ENCODE measurements around the gene SUPT4H1.
"Not testable (repeated sequence)": the region's sequence is repeated elsewhere in the genome, so short reads cannot be mapped to it uniquely, and the experiment has no call there.

SUPT4H1 gene

DNA sequence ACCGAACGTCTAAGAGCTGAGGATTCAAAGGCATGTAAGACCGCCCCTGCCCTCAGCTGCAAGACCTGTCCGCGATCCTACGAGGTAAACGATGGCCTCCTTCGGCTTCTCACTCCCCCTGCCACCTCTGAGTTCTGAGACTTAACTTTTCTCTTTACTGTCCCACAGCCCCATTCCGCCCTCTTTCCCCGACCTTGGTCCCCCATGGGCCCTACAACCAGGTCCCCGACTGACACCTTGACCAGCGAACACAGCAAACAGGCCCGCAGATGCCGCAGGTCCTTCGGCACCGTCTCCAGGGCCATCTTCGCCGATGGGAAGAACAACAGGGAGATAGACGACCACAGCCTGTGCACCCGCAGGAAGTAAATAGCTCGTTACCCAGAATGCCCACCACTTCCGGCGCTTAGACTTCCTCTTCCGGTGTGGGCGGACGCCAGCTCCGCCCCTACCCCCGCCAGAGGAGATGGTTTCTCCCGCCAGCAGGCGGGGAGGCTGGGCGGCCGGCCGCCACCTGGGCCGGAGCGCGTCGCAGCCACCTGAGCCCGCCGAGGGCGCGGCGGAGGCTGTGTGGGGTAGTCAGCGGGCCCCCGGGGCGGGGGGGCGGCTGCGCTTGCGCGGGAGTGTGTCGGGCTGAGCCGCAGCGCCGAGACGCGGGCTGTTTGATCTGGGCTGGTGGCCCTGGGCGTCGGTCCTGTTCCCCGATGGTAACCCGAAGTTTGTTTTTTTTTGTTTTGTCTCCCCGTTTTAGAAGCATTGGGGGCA, at the start of gene SUPT4H1:
SUPT4H1 (minus strand) TSS at position 371 of the 765 bp plus-strand sequence; CDS start at position 305, 66 bp downstream.
- in situ Hi-C loops (cut with MboI; ENCODE audit: low sequenced_read_pairs), result no loop called here

DNA sequence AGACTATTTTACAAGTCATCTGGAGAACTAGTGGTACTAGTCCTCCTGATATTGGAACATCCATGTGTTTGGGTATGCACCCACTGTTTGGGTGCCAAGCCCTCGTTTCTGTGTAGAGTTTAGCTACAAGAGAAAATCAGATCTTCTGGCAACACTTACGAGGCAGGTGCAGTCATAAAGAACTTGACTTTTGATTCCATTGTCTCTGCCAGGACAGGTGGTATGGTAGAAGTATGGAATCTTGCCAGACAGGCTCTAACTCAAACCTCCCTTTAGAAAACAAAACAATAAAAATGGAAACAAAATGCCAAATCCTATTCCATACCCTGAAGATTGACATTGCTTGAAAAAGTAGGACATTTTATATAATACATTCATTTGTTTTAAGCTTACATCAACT, 49.3 kb upstream of the SUPT4H1 start:
- in situ Hi-C loops (cut with MboI; ENCODE audit: low sequenced_read_pairs), result no loop called here

DNA sequence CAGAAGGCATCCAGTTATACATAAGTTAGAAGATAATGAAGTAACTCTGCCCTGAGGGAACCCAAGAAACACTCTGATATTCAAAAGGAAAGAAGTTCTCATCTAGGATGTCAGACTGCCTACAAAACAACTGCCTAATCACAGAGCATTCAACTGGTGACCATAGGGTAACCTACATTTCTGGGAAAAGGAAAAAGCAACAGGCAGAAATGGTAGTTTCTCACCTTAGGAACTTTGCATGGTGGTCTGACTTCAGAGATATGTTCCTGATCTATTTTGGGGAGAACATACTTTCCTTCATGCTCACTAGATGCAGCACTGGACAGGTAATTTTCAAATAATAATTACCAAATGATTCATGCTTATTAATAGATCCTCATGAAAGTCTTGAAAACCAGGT, 48.8 kb upstream of the SUPT4H1 start:
- in situ Hi-C loops (cut with MboI; ENCODE audit: low sequenced_read_pairs), result no loop called here

DNA sequence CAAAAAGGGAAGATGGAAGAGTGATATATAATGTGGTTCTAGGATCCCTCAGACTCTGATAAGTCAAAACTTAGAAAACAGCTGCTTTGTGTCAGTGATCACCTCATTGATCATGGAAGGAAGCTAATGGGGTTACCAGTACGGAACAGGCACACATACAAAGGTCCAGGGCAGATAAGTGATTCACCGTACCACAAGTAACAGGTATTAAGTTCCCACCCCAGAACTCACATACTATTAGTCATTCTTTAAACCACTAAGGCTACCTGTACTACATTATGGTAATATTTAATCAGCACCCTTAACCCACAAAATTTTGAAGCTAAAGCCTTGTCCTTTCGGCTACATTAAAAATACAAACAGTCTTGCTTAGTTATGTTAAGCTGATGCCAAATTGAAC, 48.0 kb upstream of the SUPT4H1 start:
- in situ Hi-C loops (cut with MboI; ENCODE audit: low sequenced_read_pairs), result no loop called here

DNA sequence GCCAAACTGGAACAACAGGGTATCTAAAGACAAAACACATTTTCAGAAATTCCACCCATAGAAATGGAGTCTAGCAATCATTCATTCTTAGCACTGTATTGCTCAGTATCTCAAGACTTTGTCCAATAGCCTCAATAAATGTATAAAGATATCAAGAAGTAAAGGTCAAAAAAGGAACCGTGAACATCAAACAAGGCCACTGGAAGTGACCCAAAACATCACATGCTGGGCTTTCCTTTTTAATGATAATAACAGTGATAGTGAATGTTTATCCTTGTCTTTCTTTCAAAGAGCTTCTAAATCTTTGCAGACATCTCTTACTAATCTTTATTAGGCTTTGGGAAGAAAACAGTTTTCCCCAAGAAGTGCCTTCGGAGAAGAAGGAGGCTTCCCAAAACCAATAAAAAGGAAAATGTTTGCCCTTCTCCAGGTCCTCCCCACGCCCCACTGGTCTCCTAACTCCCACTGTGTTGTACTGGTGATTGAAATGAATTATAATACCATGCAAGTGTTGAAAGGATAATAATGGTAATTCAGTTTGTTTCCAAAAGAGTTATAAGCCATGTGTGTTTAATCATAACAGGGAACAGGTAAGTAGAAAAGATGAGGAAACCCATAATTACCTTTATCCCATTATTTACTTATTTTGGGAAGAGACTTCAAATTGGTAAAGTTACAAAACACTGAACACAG, 46.7 kb upstream of the SUPT4H1 start:
- in situ Hi-C loops (cut with MboI; ENCODE audit: low sequenced_read_pairs), result no loop called here

DNA sequence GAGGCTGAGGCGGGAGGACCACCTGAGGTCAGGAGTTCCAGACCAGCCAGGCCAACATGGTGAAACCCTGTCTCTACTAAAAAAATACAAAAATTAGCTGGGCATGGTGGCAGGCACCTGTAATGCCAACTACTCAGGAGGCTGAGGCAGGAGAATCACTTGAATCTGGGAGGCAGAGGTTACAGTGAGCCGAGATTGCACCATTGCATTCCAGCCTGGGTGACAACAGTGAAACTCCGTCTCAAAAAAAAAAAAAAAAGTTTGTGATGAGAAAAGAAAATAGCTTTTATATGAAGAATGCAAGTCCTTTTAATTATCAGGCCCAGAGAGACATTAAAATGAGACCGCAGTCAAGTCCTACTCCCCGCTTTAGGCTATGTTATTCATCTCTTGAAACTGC, 45.4 kb upstream of the SUPT4H1 start:
- in situ Hi-C loops (cut with MboI; ENCODE audit: low sequenced_read_pairs), result not testable (repeated sequence)

DNA sequence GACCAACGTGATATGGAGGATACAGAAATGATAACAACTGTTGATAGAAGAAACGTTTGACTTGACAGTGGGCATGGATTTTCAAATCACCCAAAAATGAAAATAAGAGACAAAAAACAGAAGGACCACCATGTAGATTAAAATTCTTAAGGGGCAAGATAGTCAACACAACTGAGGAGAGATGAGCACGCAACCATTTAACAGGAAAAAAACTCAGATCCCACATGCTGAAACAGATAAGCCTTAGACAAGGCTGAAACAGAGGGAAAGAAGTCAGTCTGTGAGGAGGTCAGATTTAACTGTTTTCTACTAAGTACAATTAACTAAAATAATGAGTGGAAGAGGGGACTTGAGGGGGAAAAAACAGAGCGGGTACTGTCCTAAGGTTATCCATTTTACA, 44.2 kb upstream of the SUPT4H1 start:
- in situ Hi-C loops (cut with MboI; ENCODE audit: low sequenced_read_pairs), result no loop called here

DNA sequence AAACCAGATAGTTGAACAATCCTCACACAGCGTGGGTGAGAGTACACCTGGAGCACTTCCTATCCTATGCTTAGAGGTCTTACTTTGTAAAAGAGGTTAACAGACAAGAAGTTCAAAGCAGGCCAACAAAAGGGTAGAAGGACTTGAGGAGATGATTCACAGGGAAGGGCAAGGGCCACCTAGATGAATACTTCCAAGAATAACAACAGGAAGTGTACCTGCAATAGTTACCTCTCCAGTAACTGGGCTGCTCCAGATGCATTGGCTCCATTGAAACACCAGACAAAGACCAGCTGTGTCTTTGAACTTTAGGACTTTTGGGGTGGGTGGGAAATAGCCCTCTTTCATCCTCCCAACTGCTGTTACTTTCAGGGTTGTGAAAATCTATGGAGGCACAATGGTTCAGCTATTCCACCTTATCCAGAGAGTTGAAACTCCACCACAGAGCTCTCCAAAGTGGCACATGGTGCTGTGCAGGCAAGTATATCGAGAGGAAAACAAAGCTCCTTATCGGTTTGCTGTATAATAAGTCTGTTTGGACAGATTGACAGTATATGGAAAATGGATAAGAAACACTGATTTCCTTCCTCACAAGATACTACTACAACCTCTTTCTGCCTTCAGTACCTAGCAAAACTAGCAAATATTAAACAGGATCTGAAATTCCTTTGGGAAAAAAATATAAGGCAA, 42.7 kb upstream of the SUPT4H1 start:
- in situ Hi-C loops (cut with MboI; ENCODE audit: low sequenced_read_pairs), result no loop called here

DNA sequence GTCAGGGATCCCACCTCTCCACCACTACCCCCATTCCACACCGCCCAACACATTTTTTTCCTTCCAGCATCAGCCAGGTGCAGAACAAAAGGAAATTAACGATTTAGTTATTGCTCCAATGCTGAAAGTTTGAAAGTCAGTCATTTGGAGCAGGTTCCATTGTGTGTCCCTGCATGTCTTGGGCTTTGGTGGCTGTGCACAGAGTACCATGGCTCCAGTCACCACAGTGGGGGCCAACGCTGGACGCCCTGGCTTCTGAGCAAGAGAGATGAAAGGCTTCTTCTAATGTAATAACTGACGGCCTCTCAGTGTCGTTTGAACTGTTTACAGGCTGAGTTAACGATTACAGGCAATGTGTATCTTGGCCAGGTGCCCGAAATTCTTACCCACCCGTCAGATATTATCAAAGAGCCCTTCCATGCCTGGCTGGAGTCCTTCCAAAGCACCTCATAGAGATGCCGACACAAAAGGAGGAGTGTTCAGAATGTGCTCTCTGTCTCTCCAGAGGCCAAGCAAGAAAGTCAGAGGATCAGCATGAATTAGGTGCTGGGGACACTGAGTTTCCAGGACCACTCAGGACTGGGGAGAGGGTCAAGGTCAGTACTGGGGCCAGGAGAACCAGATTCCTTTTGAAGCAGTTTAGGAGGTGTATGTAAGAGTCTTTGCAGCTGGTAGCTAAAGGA, 39.4 kb upstream of the SUPT4H1 start:
- in situ Hi-C loops (cut with MboI; ENCODE audit: low sequenced_read_pairs), result no loop called here

DNA sequence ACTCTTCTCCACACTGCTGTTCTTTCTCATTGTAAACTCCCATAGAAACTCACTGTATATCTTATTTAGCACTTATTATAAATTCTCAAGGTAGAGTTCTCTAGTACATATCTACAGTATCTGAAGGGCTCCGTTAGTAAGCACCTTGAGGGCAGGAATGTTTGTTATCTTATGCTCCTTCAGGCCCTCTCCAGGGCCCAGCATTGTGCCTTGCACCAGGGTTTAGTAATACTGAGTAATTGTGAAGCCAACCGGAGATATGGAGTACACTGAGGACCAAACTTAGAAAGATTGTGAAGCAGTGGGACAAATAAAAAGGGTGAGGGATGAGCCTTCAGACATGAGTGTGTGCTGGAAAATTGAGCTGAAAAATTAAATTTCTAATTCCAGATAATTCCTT, 38.9 kb upstream of the SUPT4H1 start:
- in situ Hi-C loops (cut with MboI; ENCODE audit: low sequenced_read_pairs), result no loop called here

DNA sequence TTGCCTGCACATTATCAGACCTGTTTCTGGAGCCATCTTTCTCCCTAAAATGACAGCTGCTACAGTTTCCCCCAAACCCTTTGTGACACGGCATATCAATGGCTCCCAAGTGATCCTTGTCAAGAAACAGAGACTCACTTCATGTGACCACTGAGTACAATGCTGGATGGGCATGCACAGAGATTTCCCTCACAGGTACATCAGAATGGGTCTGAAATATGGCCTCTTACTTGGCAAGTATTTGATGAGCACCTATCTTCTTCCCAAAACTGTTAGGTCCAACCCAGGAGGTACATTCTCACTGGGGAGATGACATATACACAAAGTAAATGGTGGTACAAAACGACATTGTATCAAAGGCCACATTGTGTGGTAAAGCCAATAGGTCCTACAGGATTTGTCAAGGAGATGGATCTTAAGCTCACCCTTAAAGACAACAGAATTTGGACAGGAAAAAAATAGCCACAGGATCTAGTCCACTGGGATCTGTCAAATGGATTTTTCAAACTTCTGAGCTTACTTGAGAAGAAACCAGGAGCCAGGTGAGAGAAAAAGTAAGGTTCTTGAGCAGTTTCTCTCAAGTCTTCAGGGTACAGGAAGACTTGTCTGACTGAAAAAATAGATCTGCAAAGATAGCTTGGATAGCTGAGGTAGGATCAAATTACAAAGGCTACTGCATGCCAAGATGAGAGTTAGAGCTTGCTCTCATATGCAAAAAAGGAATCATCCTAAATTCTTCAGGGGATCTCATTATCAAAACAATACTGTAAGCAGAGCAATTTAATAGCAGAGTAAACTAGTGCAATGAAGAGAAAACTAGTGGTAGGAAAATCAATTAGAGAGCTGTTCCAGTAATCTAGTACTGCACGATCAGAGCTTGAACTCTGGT, 36.5 kb upstream of the SUPT4H1 start:
- in situ Hi-C loops (cut with MboI; ENCODE audit: low sequenced_read_pairs), result no loop called here

DNA sequence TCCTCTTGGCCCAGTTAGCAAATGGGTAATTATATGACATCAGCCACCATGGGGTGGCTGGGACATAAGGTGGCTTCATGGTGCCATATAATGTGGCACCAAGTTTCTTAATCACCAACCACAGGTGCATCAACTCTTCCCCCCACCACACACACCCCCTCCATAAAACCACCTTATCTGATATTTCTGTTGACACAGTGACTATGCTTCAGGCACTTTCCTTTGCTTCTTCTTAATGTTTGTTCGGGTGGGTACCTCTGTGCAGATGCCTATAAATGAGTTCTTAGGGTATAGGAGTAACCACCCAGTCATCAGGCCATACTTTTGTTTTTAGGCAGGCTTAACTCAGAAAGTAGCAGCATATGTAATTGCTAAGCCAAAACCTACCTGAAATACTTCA, 35.8 kb upstream of the SUPT4H1 start:
- in situ Hi-C loops (cut with MboI; ENCODE audit: low sequenced_read_pairs), result no loop called here

DNA sequence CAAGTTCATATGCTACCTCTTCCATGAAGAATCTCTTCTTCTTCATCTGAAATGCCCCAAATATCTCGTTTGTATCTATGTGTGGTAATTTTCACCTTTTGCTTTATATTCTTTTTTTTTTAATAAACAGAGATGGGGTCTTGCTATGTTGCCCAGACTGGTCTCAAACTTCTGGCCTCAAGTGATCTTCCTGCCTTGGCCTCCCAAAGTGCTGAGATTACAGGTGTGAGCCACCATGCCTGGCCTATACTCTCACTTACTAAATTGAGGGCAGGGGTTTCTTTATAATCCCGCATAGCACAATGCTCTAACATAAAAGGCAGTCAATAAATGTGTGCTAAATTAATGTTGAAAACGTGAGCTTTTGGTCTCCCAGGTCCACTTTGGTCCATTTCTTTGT, 34.7 kb upstream of the SUPT4H1 start:
- in situ Hi-C loops (cut with MboI; ENCODE audit: low sequenced_read_pairs), result no loop called here

DNA sequence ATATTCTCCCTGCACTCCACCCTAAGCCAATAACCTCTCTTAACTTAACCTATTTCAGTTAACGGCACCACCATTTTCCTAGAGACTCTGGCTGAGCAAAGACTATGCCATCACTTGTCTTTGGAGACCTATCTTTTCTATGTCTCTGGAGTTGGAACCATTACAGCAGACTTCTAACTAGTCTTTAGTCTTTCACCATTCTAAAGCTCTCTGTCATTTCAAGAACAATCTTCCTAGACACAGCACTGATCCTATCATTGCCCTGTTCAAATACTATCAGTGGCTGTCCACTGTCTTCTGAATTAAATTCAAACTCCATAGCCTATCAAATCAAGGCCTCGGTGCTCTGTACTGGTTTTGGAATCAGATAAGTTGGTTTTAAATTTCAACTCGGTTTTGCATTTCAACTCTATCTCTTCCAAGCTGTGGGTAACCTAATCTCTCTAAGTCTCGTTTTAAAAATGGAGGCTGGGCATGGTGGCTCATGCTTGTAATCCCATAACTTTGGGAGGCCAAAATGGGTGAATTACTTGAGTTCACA, 33.4 kb upstream of the SUPT4H1 start:
- in situ Hi-C loops (cut with MboI; ENCODE audit: low sequenced_read_pairs), result no loop called here

DNA sequence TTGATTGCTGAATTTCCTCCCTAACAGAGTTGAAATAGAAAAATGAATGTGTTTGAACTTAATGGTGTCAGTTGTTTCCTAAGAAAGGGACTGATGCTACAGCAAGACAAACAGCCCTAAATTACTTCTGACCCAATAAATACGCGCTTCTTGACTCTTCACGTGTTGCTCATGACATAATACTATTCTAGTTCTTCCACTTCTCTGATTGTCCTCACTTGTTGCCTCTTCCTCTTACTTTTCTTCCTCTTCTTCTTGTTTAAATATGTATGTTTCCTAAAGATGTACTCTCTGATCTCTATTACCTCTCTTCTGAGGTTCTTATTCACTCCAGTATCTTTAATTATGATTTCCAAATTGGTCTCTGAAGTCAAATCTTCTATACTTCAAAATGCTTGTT, 32.9 kb upstream of the SUPT4H1 start:
- in situ Hi-C loops (cut with MboI; ENCODE audit: low sequenced_read_pairs), result no loop called here

DNA sequence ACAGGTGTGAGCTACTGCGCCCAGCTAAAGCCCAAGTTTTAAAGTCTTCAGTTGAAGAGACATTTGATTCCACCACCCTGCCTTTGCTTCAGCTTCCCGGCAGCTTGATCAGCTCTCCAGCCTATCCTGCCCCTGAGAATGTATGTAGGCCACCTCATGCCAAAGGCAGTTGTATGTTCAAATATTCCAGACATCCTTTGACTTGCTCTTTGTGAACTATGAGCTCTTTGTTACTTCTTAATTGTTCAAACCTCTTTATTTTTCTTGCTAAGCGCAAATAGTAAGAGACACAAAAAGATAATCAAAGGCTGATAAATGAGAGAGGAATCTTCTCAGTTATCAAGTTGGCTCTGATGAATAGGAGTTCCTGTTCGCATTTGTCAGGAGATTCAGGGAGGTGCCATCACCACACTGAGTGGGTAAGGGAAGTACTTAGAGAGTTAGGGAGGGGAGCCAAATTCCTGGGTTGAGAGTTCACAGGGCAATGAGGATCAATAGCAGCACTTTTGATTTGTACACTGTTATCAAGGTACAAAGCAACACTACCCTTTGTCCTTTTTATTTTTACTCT, 32.0 kb upstream of the SUPT4H1 start:
- in situ Hi-C loops (cut with MboI; ENCODE audit: low sequenced_read_pairs), result no loop called here

DNA sequence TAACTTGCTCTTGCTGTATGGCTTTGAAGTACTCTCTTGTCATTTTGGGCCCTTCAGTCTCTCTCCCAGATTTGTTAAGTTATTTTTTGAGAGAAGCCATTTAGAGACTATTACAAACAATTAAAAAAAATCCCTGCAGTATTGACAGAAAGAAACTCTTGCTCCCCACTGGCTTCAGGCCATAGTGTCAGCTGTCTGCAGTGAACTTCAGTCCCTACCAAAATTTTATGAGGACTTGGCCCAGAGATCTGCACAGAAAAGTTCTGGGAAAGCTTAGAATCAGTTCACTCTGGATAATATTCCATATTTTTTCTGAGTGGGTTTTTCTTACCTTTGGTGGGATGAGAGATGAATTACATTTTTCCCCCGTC, 30.9 kb upstream of the SUPT4H1 start:
- in situ Hi-C loops (cut with MboI; ENCODE audit: low sequenced_read_pairs), result no loop called here

DNA sequence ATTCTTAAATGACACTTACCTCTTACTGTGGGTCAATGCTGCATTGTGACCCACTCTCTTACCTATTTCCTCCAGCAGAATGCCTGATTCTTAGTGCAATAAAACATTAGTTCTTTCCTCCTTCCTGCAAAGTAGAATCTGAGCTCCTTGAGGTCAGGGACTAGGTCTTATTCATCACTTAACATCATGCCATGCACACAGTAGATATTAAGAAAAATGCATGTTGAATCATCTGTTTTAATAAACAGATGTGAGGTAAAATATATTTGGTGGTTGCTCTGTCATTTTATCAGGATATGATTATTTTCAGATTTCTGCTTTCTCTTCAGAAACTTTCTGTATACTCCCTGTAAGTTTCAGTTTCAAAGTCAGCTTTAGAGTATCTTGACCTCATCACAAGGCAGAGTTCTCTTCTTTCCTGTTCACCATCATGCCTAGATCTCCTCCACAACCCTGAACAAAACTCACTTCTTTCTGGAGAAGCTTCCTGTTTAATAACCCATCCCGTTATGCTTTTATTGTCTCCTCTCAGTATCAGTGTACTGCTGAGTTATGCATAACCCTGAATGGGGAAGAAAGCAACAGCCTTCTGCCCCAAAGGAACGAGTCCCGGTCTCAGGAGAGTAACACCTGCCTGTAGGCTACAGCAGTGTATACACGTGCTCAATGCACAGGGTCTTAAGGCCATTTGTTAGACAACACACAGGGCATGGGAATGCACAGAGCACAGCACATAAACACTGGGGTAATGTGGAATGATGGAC, 30.3 kb upstream of the SUPT4H1 start:
- in situ Hi-C loops (cut with MboI; ENCODE audit: low sequenced_read_pairs), result no loop called here

All from HL-60/S4 (cell line).